H1 (cell line): ENCODE data around the gene MRAP2. TPM values are rescaled to one million over a fixed set of nuclear protein-coding genes. Genes with fewer than 3 reads are reported as not detected.

Experiments used
- CTCF ChIA-PET: fragments of 300-600 bp; sonication (Branson Sonifier 250); formaldehyde crosslinking; loops from one replicate; lab custom pipeline; 2021; ENCODE audit not compliant: partially characterized antibody; lab: Charles Lee
- POLR2A ChIA-PET: fragments of 300-600 bp; sonication (Branson Sonifier 250); formaldehyde crosslinking; loops from one replicate; lab custom pipeline; 2021; ENCODE audit warnings: inconsistent platforms; ENCODE audit not compliant: partially characterized antibody; lab: Charles Lee
- DNase-seq, 2 experiments: peaks; one replicate each; pipeline versions ENCODE4 v3.0.0 to v3.0.0-alpha.2; 2010 to 2022; ENCODE audit warnings: low spot score in 2 of 2, low read depth in 1 of 2, mixed read lengths in 1 of 2
- FAIRE-seq: peaks from 2 replicates; lab custom pipeline; 2011; peaks lifted over from hg19 to GRCh38; lab: Jason Lieb, UNC
- H2AFZ ChIP-seq: 2 replicates; pipeline ENCODE4 v1.8.1; 2012; ENCODE audit warnings: low read length, inconsistent platforms
- H2AK5ac ChIP-seq: 2 replicates; pipeline ENCODE4 v1.6.1; 2013; ENCODE audit warnings: low read depth, low read length
- H2BK120ac ChIP-seq: replicated peaks from 2 replicates; pipeline ENCODE3; 2013; ENCODE audit warnings: low read depth, low read length, inconsistent platforms
- H2BK12ac ChIP-seq: 2 replicates; pipeline ENCODE4 v1.6.1; 2013; ENCODE audit warnings: low read depth, low read length
- H2BK15ac ChIP-seq: 2 replicates; pipeline ENCODE4 v1.6.1; 2013; ENCODE audit warnings: low read length
- H2BK20ac ChIP-seq: 2 replicates; pipeline ENCODE4 v1.6.1; 2013; ENCODE audit warnings: low read length
- H2BK5ac ChIP-seq: 2 replicates; pipeline ENCODE4 v1.6.1; 2013; ENCODE audit warnings: low read depth, low read length
- H3K14ac ChIP-seq: 2 replicates; pipeline ENCODE4 v1.6.1; 2013; ENCODE audit warnings: inconsistent platforms; ENCODE audit not compliant: insufficient read length
- H3K18ac ChIP-seq: 2 replicates; pipeline ENCODE4 v1.6.1; 2013; ENCODE audit warnings: low read length; ENCODE audit errors: extremely low read depth
- H3K23ac ChIP-seq: 2 replicates; pipeline ENCODE4 v1.6.1; 2013; ENCODE audit warnings: inconsistent platforms; ENCODE audit not compliant: insufficient read length
- H3K23me2 ChIP-seq: 2 replicates; pipeline ENCODE4 v1.6.1; 2013; ENCODE audit warnings: low read depth, low read length
- H3K27ac ChIP-seq: 2 replicates; pipeline ENCODE4 v1.6.1; 2011; ENCODE audit warnings: low read depth, low read length, inconsistent platforms
- H3K27me3 ChIP-seq, 4 experiments: replicated peaks in 1 of 4; 1 replicate in 1 of 4; 2 replicates in 3 of 4; pipeline versions ENCODE4 v1.6.1 to v1.8.1; 2011 to 2013; ENCODE audit warnings: low read length in 3 of 4, mild to moderate bottlenecking in 3 of 4, inconsistent platforms in 2 of 4, mixed read lengths in 2 of 4, moderate library complexity in 1 of 4; ENCODE audit not compliant: control insufficient read depth in 3 of 4, insufficient read depth in 3 of 4; ENCODE audit errors: extremely low read depth in 1 of 4
- H3K36me3 ChIP-seq, 4 experiments: 2 replicates each; pipeline versions ENCODE4 v1.6.1 to v1.8.1; 2011 to 2013; ENCODE audit warnings: mild to moderate bottlenecking in 4 of 4, low read length in 3 of 4, moderate library complexity in 2 of 4, control low read depth in 1 of 4, inconsistent platforms in 1 of 4; ENCODE audit not compliant: insufficient read depth in 4 of 4, control insufficient read depth in 2 of 4
- H3K4ac ChIP-seq: replicated peaks from 2 replicates; pipeline ENCODE3; 2013; ENCODE audit warnings: low read length, low read depth, mixed read lengths, inconsistent platforms; ENCODE audit not compliant: insufficient read length
- H3K4me1 ChIP-seq, 4 experiments: replicated peaks in 1 of 4; 1 replicate in 1 of 4; 2 replicates in 3 of 4; pipeline versions ENCODE4 v1.6.1 to v1.8.1; 2011 to 2013; ENCODE audit warnings: low read length in 3 of 4, inconsistent platforms in 2 of 4, mixed read lengths in 1 of 4; ENCODE audit not compliant: insufficient read depth in 4 of 4, control insufficient read depth in 3 of 4
- H3K4me2 ChIP-seq, 2 experiments: 2 replicates each; pipeline versions ENCODE4 v1.6.1 to v1.8.1; 2011 to 2013; ENCODE audit warnings: low read depth in 2 of 2, low read length in 2 of 2, control low read depth in 1 of 2, inconsistent platforms in 1 of 2, mild to moderate bottlenecking in 1 of 2; ENCODE audit not compliant: insufficient read depth in 1 of 2
- H3K4me3 ChIP-seq, 4 experiments: fragments of 200-600, 300-600 bp in 1 of 4; sonication (generic), shearing (Covaris generic), sonication (Bioruptor Twin) in 1 of 4; 2 replicates each; pipeline versions ENCODE4 v1.5.1 to v1.8.1; 2011 to 2016; ENCODE audit warnings: low read length in 4 of 4, low read depth in 3 of 4, control low read depth in 2 of 4, inconsistent platforms in 2 of 4, mild to moderate bottlenecking in 2 of 4, mixed read lengths in 1 of 4, moderate library complexity in 1 of 4; ENCODE audit not compliant: insufficient read depth in 2 of 4; ENCODE audit errors: extremely low read depth in 1 of 4
- H3K56ac ChIP-seq: replicated peaks from 2 replicates; pipeline ENCODE3; 2013; ENCODE audit warnings: low read depth, mild to moderate bottlenecking, mixed read lengths, low read length, inconsistent platforms; ENCODE audit not compliant: insufficient read length
- H3K79me1 ChIP-seq: 2 replicates; pipeline ENCODE4 v1.6.1; 2013; ENCODE audit warnings: low read depth, low read length, control low read depth
- H3K79me2 ChIP-seq, 2 experiments: 2 replicates each; pipeline versions ENCODE4 v1.6.1 to v1.8.1; 2012 to 2013; ENCODE audit warnings: low read length in 2 of 2, mild to moderate bottlenecking in 2 of 2, inconsistent platforms in 1 of 2; ENCODE audit not compliant: insufficient read depth in 2 of 2, control insufficient read depth in 1 of 2
- H3K9ac ChIP-seq, 4 experiments: replicated peaks in 1 of 4; 1 replicate in 1 of 4; 2 replicates in 3 of 4; pipeline versions ENCODE4 v1.6.1 to v1.8.1; 2011 to 2013; ENCODE audit warnings: low read depth in 3 of 4, low read length in 3 of 4, control low read depth in 2 of 4, mild to moderate bottlenecking in 2 of 4, moderate library complexity in 2 of 4, inconsistent platforms in 1 of 4; ENCODE audit errors: extremely low read depth in 1 of 4
- H3K9me3 ChIP-seq, 2 experiments: 2 replicates each; pipeline versions ENCODE4 v1.6.1 to v1.8.1; 2012 to 2013; ENCODE audit warnings: mild to moderate bottlenecking in 2 of 2, moderate library complexity in 2 of 2, control low read depth in 1 of 2, inconsistent platforms in 1 of 2, low read depth in 1 of 2, low read length in 1 of 2, mixed read lengths in 1 of 2; ENCODE audit not compliant: insufficient read depth in 2 of 2
- H4K20me1 ChIP-seq, 2 experiments: replicated peaks in 1 of 2; 2 replicates each; pipeline versions ENCODE3 to v1.8.1; 2011 to 2013; ENCODE audit warnings: inconsistent platforms in 2 of 2, low read length in 2 of 2, mild to moderate bottlenecking in 1 of 2; ENCODE audit not compliant: insufficient read depth in 2 of 2, control insufficient read depth in 1 of 2
- H4K5ac ChIP-seq: 2 replicates; pipeline ENCODE4 v1.6.1; 2013; ENCODE audit warnings: low read length, low read depth, mixed read lengths, inconsistent platforms; ENCODE audit not compliant: insufficient read length
- H4K8ac ChIP-seq: 2 replicates; pipeline ENCODE4 v1.8.0; 2013; ENCODE audit warnings: mild to moderate bottlenecking, moderate library complexity, low read length, inconsistent platforms; ENCODE audit not compliant: insufficient read depth; ENCODE audit errors: extremely low read depth
- H4K91ac ChIP-seq: replicated peaks from 2 replicates; pipeline ENCODE3; 2013; ENCODE audit warnings: low read length, mixed read lengths, inconsistent platforms; ENCODE audit not compliant: insufficient read length
- CBX8 ChIP-seq: fragments of 300-800, 300-1000 bp; sonication (generic); IDR thresholded peaks from 2 replicates; pipeline ENCODE4 v1.7.1; 2016; ENCODE audit warnings: low read depth, low read length, borderline replicate concordance
- CHD2 ChIP-seq: IDR thresholded peaks from 2 replicates; pipeline ENCODE4 v1.6.1; 2012; ENCODE audit warnings: low read length, improper control_type of control experiment
- CTBP2 ChIP-seq: IDR thresholded peaks from 2 replicates; pipeline ENCODE4 v1.7.0; 2011; ENCODE audit warnings: borderline replicate concordance, mild to moderate bottlenecking, moderate library complexity, mixed read lengths, low read length; ENCODE audit not compliant: insufficient read depth, insufficient read length
- FOSL1 ChIP-seq: IDR thresholded peaks from 2 replicates; pipeline ENCODE4 v1.6.1; 2011; ENCODE audit warnings: mild to moderate bottlenecking, low read depth, low read length, moderate library complexity; ENCODE audit not compliant: insufficient read depth
- KDM5A ChIP-seq: fragments of 200-600 bp; IDR thresholded peaks from 2 replicates; pipeline ENCODE4 v1.7.1; 2012; ENCODE audit warnings: mild to moderate bottlenecking, low read length, inconsistent platforms, mixed read lengths
- POLR2AphosphoS5 ChIP-seq: IDR thresholded peaks from 2 replicates; pipeline ENCODE4 v1.6.1; 2011; ENCODE audit warnings: low read depth, low read length
- RXRA ChIP-seq: IDR thresholded peaks from 2 replicates; pipeline ENCODE4 v1.6.1; 2011; ENCODE audit warnings: low read depth, mild to moderate bottlenecking, low read length, moderate library complexity; ENCODE audit not compliant: insufficient read depth
- TAF7 ChIP-seq: optimal IDR thresholded peaks from 2 replicates; pipeline ENCODE3; 2011; ENCODE audit warnings: low read depth, mild to moderate bottlenecking, inconsistent platforms, low read length, moderate library complexity, borderline replicate concordance
- whole genome bisulfite sequencing, 2 experiments: shearing (Covaris generic) in 1 of 2; methylation state at CpG; one replicate each; pipeline versions ENCODE4 v1.1.6 to v1.1.7; 2013 to 2015; ENCODE audit warnings: low lambda C conversion rate in 2 of 2, mixed read lengths in 2 of 2, inconsistent platforms in 1 of 2, low coverage in 1 of 2, missing lambda C conversion rate in 1 of 2; ENCODE audit not compliant: insufficient replicate concordance in 2 of 2, insufficient coverage in 1 of 2, insufficient read length in 1 of 2; ENCODE audit errors: extremely low coverage in 1 of 2, missing lambda C conversion rate in 1 of 2; 5-methylcytosine and 5-hydroxymethylcytosine counted together
- polyA plus RNA-seq, 7 experiments: library from polyadenylated mRNA; depleted of rRNA in 3 of 7; stranded (reverse) in 5 of 7; unstranded in 2 of 7; fragments of >200 nt in 5 of 7; fragments of 200-250 nt in 2 of 7; gene quantifications; 1 replicate in 5 of 7; 2 replicates in 1 of 7; 4 replicates in 1 of 7; pipeline versions ENCODE4 v1.2.1 to v1.2.3, GENCODE V29; 2011 to 2013; ENCODE audit warnings: missing spikeins in 2 of 7, mixed read lengths in 2 of 7
- total RNA-seq: library from RNA; stranded (reverse); fragmentation: NEBNext Ultra II Directional; extraction: Animal tissue kit (Norgen Biotek cat#: 25700); gene quantifications from 2 replicates; pipeline ENCODE4 v1.2.1, GENCODE V29; 2021

Gene MRAP2
- total and polyA plus RNA-seq, 2 of the 8 experiments (the other 6 are each of a cell fraction or from before 2014, with no cell fraction given), result 5.0 to 11.0 TPM

DNA sequence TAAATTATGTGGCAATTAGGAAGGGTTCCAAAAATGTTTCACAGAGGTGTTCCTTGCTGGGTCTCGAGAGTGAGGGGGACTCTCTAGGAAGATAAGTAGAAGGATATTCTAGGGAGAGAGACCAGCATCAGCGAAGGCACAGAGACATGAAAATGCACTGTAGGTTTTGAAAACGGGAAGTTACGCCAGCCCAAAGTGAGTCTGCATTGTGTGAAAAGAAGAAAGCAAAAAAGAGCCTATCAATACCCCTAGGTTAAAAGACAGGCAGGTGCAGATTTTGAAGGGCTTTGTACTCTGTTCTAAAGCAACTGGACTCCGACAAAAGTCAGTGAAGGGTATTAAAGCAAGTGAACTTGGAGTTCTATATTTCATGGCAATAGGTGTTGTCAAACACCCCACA, 25.7 kb upstream of the MRAP2 start:
- H3K4me2 ChIP-seq, result no peak overlapping the region

More for the DNA sequence above, 25.7 kb upstream of the MRAP2 start:
- FAIRE-seq (no peak), DNase-seq (no peak)
- Histone ChIP-seq H2AK5ac (no peak overlapping the region), H4K5ac (no peak overlapping the region), H3K14ac (no peak overlapping the region), H3K18ac (no peak overlapping the region), H3K79me1 (no peaks in the 10 kb centered on the region), H3K23ac (no peak overlapping the region), H2BK5ac (no peak overlapping the region), H4K20me1 (no peaks in the 10 kb centered on the region), H2BK12ac (no peak overlapping the region), H4K91ac (no peak overlapping the region), H3K56ac (no peak overlapping the region), H4K8ac (no peak overlapping the region), H3K4me3 (no peak overlapping the region), H2BK120ac (no peak overlapping the region), H3K27ac (no peak overlapping the region), H3K4me1 (no peaks in the 10 kb centered on the region), H3K36me3 (no peaks in the 10 kb centered on the region), H3K27me3 (no peaks in the 10 kb centered on the region), H2BK20ac (no peak overlapping the region), H2AFZ (0 out of 2 replicates have a peak overlapping the region, but pooled peaks have one; percentile 58), H3K9ac (no peak overlapping the region), H3K9me3 (no peaks in the 10 kb centered on the region), H3K4ac (no peak overlapping the region), H2BK15ac (no peak overlapping the region), H3K79me2 (no peaks in the 10 kb centered on the region), H3K23me2 (no peaks in the 10 kb centered on the region)
- ChIA-PET CTCF (interaction anchor here (1.6 kb wide), 1 partner anchor 123 kb away, joined by 3 read pairs; no protein-coding TSS in a partner anchor), POLR2A (no interaction called here)
- TF ChIP-seq TAF7 (no peak), CTBP2 (no peak), FOSL1 (no peak), POLR2AphosphoS5 (no peak), CHD2 (no peak), CBX8 (no peak), KDM5A (no peak), RXRA (no peak)
- WGBS, 2 experiments, result 81% methylated on average over 5 of the region's 5 CpGs; no CpG with 5 or more reads in 1 of the 2 experiments
